Calu3 (cell line): ENCODE measurements around the gene XAGE1B. TPM values are rescaled to one million over a fixed set of nuclear protein-coding genes. Genes with fewer than 3 reads are reported as not detected.
"Not testable (repeated sequence)": the region's sequence is repeated elsewhere in the genome, so short reads cannot be mapped to it uniquely, and the experiment has no call there.

Experiments
- BruUV-seq: library from RNA; stranded (reverse); fragments of 400-500 nt; replicated peaks from 2 replicates; lab custom pipeline; 2021; lab: Mats Ljungman, UMichigan
- CTCF ChIA-PET: fragments of 300-600 bp; sonication (Branson Sonifier 250); formaldehyde crosslinking; loops from one replicate; lab custom pipeline; 2022; ENCODE audit warnings: antibody characterized with exemption; lab: Charles Lee
- DNase-seq: peaks from one replicate; pipeline ENCODE4 v3.0.0; 2022
- H3K27ac Mint-ChIP-seq: one replicate; pipeline ENCODE4 v1.8.0; 2022; ENCODE audit warnings: mixed read lengths; ENCODE audit not compliant: unreplicated experiment
- H3K27me3 Mint-ChIP-seq: one replicate; pipeline ENCODE4 v1.8.0; 2022; ENCODE audit warnings: mixed read lengths; ENCODE audit not compliant: unreplicated experiment
- H3K36me3 Mint-ChIP-seq: one replicate; pipeline ENCODE4 v1.8.0; 2022; ENCODE audit warnings: mild to moderate bottlenecking, moderate library complexity, mixed read lengths; ENCODE audit not compliant: insufficient read depth, unreplicated experiment
- H3K4me1 Mint-ChIP-seq: one replicate; pipeline ENCODE4 v1.8.0; 2022; ENCODE audit warnings: mild to moderate bottlenecking, low read depth, mixed read lengths; ENCODE audit not compliant: unreplicated experiment
- H3K4me3 Mint-ChIP-seq: one replicate; pipeline ENCODE4 v1.8.0; 2022; ENCODE audit warnings: mild to moderate bottlenecking, low read depth, moderate library complexity, mixed read lengths; ENCODE audit not compliant: unreplicated experiment
- H3K9me3 Mint-ChIP-seq: one replicate; pipeline ENCODE4 v1.8.0; 2022; ENCODE audit warnings: low read depth, mixed read lengths; ENCODE audit not compliant: unreplicated experiment
- CTCF ChIP-seq: fragments of 200-600 bp; IDR thresholded peaks from one replicate; pipeline ENCODE4 v1.8.0; 2022; ENCODE audit warnings: antibody characterized with exemption; ENCODE audit not compliant: unreplicated experiment
- intact Hi-C: fragments of 100-400 bp; cut with micrococcal nuclease; formaldehyde crosslinking; loops from one replicate; pipeline ENCODE4 v1.10.0; 2022; ENCODE audit not compliant: unreplicated experiment
- total RNA-seq: library from RNA; stranded (reverse); gene quantifications from 2 replicates; pipeline ENCODE4 v1.2.3, GENCODE V29; 2022

Gene XAGE1B
- total RNA-seq, 1 experiment from 2014 or later: not detected

GRCh38 chrX:52544147-52544840, 27.4 kb upstream of the XAGE1B start:
- Mint-ChIP-seq H3K4me3 (no peak overlapping the region), H3K27me3 (peaks cover 1% of the 10 kb centered on the region), H3K36me3 (no peaks in the 10 kb centered on the region), H3K4me1 (no peaks in the 10 kb centered on the region), H3K27ac (no peak overlapping the region), H3K9me3 (no peaks in the 10 kb centered on the region)
- CTCF ChIA-PET: no interaction called here
- intact Hi-C loops: no loop called here
- no TSS peak for BruUV-seq
- no peak for TF ChIP-seq CTCF
- DNase-seq: no peak

GRCh38 chrX:52542311-52542710, 25.4 kb upstream of the XAGE1B start:
- CTCF ChIA-PET: no interaction called here
- TF ChIP-seq CTCF: no peak
- Mint-ChIP-seq H3K4me3 (no peak overlapping the region), H3K4me1 (no peaks in the 10 kb centered on the region), H3K9me3 (no peaks in the 10 kb centered on the region), H3K36me3 (no peaks in the 10 kb centered on the region), H3K27ac (no peak overlapping the region), H3K27me3 (no peaks in the 10 kb centered on the region)
- no peak for DNase-seq
- intact Hi-C loops: no loop called here
- BruUV-seq: no TSS peak

GRCh38 chrX:52541051-52541450, 24.2 kb upstream of the XAGE1B start:
- H3K27me3 Mint-ChIP-seq, intact Hi-C loops, CTCF ChIA-PET, H3K4me1 Mint-ChIP-seq, H3K9me3 Mint-ChIP-seq, H3K4me3 Mint-ChIP-seq, H3K27ac Mint-ChIP-seq, BruUV-seq, DNase-seq, H3K36me3 Mint-ChIP-seq: not testable (repeated sequence)

- H3K4me3 Mint-ChIP-seq, H3K27me3 Mint-ChIP-seq, H3K27ac Mint-ChIP-seq, DNase-seq, CTCF ChIA-PET, BruUV-seq, H3K9me3 Mint-ChIP-seq, intact Hi-C loops, H3K4me1 Mint-ChIP-seq, H3K36me3 Mint-ChIP-seq: not testable (repeated sequence)
Observed at GRCh38 chrX:52516110-52516986, 515 bp downstream of the XAGE1B start.

- H3K4me3 Mint-ChIP-seq, H3K36me3 Mint-ChIP-seq, BruUV-seq, DNase-seq, H3K9me3 Mint-ChIP-seq, H3K27ac Mint-ChIP-seq, CTCF ChIA-PET, intact Hi-C loops, H3K4me1 Mint-ChIP-seq: not testable (repeated sequence)
- peaks cover 22% of the 10 kb centered on the region for H3K27me3 Mint-ChIP-seq
Observed at GRCh38 chrX:52511126-52511525, 5.7 kb downstream of the XAGE1B start.
